Liver (tissue), 2 donors: Measurements from ENCODE around the gene PRR23E.

ENCODE experiments used
- CTCF ChIP-seq: fragments of 150-350 bp; IDR thresholded peaks from 2 replicates; pipeline ENCODE4 v1.5.1; 2017; ENCODE audit warnings: improper control_type of control experiment, low read depth, low read length; ENCODE audit not compliant: missing input control
- TF ChIP-seq, protein P1 (sequence below): IDR thresholded peaks from 2 replicates; pipeline ENCODE4 v1.6.1; 2016; ENCODE audit warnings: antibody characterized with exemption, mild to moderate bottlenecking
- donor health status: healthy.

DNA sequence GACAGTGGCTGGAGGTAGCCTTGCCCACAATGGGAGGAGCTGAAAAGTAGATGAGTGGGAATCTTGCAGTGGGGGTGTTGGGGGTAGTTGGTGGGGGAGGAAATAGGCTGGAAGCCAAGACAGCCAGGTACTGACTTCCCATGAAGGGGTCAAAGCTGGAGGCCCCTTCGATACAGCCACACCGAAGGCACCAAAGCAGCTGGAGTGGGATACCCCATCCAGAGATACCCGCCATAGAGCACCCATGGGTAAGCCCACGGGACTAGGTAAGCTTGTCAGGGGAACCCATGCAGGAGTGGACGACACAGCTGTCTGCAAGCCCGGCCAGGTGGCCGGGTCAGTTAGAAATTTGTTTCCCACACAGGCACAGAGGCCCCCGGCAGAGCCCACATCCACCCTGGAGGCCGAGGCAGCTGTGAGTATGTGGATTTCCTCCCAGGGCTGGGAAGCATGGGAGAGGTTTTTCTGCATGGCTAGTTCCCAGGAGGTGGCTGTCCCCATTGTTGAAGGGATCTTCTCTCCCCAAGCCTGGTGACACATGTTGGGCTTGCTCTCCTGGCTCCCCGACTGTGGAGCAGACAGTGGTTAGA, 28.6 kb downstream of the PRR23E start:
- no peak for TF ChIP-seq CTCF
- TF ChIP-seq, protein P1, sequence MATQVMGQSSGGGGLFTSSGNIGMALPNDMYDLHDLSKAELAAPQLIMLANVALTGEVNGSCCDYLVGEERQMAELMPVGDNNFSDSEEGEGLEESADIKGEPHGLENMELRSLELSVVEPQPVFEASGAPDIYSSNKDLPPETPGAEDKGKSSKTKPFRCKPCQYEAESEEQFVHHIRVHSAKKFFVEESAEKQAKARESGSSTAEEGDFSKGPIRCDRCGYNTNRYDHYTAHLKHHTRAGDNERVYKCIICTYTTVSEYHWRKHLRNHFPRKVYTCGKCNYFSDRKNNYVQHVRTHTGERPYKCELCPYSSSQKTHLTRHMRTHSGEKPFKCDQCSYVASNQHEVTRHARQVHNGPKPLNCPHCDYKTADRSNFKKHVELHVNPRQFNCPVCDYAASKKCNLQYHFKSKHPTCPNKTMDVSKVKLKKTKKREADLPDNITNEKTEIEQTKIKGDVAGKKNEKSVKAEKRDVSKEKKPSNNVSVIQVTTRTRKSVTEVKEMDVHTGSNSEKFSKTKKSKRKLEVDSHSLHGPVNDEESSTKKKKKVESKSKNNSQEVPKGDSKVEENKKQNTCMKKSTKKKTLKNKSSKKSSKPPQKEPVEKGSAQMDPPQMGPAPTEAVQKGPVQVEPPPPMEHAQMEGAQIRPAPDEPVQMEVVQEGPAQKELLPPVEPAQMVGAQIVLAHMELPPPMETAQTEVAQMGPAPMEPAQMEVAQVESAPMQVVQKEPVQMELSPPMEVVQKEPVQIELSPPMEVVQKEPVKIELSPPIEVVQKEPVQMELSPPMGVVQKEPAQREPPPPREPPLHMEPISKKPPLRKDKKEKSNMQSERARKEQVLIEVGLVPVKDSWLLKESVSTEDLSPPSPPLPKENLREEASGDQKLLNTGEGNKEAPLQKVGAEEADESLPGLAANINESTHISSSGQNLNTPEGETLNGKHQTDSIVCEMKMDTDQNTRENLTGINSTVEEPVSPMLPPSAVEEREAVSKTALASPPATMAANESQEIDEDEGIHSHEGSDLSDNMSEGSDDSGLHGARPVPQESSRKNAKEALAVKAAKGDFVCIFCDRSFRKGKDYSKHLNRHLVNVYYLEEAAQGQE: no peak
